NCI-H128 (cell line): Measurements from ENCODE around the gene FAM111A.

ENCODE experiments used
- DNase-seq: peaks from one replicate; lab custom pipeline; 2025; ENCODE audit not compliant: unreplicated experiment; lab: John Stamatoyannopoulos, UW

Gene FAM111A

GRCh38 chr11:59141673-59142460 lies 789 bp upstream of the FAM111A start:
- DNase-seq = no peak

GRCh38 chr11:59144096-59144495 lies 1.4 kb downstream of the FAM111A start:
- no peak for DNase-seq

- peak; percentile 64 for DNase-seq
Measured at GRCh38 chr11:59144579-59145345, 2.1 kb downstream of the FAM111A start.

DNA sequence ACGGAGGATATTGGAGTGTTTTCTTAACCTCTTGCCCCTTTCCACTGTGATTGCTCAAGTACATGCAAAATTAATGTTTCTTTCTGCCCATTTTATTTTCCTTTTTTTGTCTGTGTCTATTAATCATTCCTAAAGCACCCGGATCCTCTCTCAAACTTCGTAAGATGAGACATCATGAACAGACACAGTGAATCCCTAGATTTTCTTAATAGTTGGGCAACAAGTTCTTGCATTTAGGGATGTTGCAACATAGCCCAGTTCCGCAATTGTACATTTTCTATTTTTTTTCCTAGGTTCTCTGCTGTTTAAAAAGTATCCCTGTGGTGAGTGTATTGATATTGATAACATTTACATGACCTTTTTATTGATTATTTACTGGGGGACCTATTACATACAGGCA lies 2.9 kb downstream of the FAM111A start:
- DNase-seq = no peak

- DNase-seq = no peak
Measured at GRCh38 chr11:59151761-59152160, 9.1 kb downstream of the FAM111A start.

GRCh38 chr11:59152312-59152951 lies 9.8 kb downstream of the FAM111A start:
- DNase-seq = no peak

DNA sequence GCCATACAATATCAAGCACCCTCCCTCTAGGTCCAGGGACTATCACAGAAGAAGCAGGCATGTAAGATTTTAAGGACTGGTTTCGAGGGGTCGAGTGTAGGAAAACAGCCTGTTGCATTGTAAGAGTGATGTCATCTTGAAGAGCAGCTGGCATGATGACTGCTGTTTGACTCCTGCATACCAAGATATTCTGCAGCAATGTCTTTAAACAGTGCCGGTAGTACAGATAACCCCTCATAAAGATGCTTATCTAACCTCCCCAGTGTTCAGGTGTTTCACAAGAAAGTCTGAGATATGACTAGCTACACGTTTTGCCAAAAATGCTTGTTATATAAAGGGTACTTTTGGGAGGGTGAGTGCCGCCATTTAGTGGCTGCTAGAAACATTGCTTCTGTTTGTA lies 12.0 kb downstream of the FAM111A start:
- no peak for DNase-seq

GRCh38 chr11:59157433-59157832 lies 14.8 kb downstream of the FAM111A start:
- DNase-seq = no peak

- DNase-seq = peak; percentile 42
Measured at GRCh38 chr11:59158206-59159068, 15.8 kb downstream of the FAM111A start.

- no peak for DNase-seq
Measured at GRCh38 chr11:59164028-59164427, 21.4 kb downstream of the FAM111A start.

DNA sequence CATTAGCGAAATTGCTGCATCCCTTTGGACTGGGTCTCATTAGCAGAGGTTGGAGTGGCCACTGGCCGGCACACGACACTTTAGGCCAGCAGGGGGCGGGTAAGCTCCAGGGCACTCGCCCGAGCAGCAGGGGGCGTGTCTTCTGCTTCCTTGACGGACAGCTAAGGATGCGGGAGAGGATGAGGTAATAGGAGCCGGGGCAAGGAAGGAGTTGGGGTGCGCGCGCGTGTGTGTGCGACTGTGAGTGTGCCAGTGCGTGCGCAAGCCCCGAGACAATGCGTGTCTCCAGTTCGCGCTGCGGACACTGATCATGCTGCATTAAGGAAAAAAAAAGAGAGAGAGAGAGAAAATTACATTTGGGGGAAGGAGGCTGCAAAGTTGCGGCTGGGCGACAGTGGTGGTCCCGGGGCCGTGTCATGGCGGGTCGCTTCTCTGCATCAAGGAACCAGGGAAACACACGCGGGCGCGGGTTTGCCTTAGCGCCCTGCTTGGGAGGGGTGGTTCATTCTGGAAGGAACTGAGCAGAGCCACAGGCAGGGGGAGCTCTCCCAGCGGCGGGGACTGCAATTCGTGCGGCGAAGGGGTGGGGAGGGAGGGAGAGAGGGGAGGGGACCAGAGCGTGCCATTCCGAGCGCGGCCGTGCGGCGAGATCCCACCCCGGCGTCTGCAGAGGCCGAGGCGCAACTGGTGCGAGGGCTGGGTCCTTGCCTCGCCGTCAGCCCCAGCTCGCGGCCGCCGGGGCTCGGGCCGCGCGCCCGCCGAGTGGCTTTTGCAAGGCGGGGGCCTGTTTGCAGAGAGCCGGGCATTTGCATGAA lies 29.1 kb downstream of the FAM111A start, which contains the start of gene DTX4:
DTX4 (plus strand) TSS at position 625 of the 815 bp plus-strand sequence. CDS start 464 bp downstream, outside the sequence.
- DNase-seq = peak; percentile 74

GRCh38 chr11:59172345-59173079 lies 29.9 kb downstream of the FAM111A start:
- DNase-seq = no peak

DNA sequence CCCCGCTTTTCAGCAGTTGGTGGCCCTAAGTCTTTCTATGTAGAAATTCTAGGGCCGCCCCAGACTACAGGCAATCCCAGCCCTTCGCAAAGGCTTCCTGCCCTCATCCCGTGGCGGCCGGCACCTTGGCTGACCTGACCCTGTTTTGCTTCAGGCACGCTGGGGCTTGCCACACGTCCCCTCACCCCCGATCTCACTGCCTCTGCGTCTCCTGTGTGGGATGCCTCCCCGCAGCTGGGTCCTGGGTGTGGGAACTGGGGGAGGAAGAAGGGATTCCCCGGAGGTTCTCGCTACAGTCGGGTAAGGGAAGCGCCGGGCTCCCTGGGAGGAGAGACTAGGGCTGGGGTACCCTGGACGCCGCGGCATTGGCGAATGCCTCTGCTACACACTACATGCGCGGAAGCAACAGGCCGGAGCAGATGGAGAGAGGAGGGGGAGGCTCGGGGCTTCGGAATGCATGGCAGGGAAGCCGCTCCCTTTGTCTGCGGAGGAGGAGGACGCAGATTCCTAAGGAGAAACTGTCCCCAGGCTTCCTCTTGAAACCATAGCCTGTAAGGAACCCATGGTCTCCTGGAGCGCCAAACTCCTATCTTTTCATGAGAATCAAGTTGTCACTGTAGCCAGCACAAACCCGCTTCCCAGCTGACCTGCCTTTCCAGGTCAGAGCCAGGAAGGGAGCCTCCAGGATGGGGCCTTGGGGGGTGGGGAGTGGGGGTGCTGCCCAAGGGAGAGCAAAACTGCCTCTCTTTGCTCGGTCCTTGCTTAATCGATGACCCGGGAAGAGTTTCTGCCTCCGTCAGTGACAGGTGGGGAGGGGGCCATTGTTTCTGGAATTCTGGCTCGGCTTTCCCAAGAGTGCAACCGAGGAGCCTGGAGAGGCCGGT lies 30.7 kb downstream of the FAM111A start:
- DNase-seq = no peak

DNA sequence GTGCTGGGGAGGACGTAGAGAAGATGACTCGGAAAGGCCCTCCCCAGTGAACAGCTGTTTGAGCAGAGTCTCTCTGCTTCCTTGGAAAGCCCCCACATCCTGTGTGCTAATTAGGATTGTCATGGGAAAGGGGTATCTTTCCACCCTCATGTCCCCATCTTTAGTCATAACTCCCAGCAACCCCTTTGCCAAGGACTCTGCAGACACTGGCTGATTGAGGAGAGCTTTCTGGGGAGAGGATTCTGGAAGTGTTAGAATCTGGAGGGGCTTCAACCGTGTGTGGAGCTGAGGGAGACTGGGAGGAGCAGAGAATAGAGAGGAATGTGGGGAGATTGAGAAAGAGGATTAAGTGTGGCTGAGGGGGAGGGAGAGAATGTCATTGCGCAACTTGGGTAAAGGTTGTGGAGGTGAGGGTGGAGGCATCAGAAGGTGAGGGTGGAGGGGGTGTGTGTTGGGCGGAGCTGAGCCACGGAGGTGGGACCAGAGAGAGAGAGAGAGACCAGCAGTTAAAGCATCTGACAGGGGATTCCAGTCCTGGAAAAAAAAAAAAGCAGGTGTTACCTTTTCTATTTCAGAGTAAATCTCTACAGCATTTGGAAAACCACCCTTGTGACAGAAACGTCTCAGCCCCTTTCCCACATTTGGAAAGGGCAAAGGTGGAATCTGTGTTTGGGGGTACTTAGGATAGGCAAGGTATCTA lies 31.5 kb downstream of the FAM111A start:
- no peak for DNase-seq

GRCh38 chr11:59174664-59175033 lies 32.0 kb downstream of the FAM111A start:
- DNase-seq = no peak

DNA sequence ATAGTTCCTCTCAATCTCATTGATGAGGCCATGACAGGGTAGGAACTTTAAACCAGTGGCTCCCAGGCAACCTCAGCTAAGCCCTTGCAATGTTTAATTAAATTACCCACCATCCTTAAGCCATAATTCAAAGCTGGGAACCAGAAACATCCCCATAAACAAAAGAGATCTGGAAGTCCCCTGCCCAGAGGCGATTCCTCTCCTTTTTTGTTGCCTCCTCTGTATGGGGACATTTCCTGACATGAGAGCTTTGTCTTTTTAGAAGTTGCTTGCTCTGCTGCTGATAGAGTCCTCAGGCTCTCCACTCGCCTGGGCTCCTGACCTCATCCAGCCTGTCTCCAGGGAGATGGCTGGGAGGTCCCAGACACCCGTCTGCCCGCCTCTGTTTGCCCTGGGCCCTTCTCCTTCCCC lies 32.4 kb downstream of the FAM111A start:
- DNase-seq = no peak

GRCh38 chr11:59176330-59176729 lies 33.7 kb downstream of the FAM111A start:
- no peak for DNase-seq

- no peak for DNase-seq
Measured at GRCh38 chr11:59178402-59178801, 35.7 kb downstream of the FAM111A start.
